Measurements from ENCODE around the gene CBFA2T2. TPM values are rescaled to one million over a fixed set of nuclear protein-coding genes. Genes with fewer than 3 reads are reported as not detected.
"Not testable (repeated sequence)": the region's sequence is repeated elsewhere in the genome, so short reads cannot be mapped to it uniquely, and the experiment has no call there.

The CBFA2T2 gene
- total and polyA plus RNA-seq, 2 of the 4 experiments (the other 2 are of a cell fraction), result 3.8 to 6.2 TPM

DNA sequence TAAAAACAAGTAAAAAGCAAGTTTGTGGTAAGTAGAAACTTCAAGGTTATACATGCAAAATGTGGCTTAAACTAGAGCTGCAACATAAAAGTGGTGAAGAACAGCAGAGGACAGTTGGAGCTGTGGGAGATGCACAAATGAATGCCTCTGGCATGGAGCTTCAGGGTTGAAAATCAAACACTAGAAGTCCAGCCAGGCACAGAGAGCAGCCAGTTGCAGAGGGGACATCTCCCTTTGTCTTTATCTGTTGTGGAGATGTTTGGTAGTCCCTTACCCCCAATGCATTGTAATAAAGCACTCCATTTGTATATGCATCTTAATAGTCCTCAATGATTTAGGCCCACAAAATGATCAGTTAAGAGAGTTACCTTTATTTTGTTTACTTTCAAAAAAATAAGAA lies 99.2 kb downstream of the CBFA2T2 start:
- TF ChIP-seq RFX5 (IDR thresholded peaks at IDR 0.05; ENCODE audit: low read depth, low read length) (no peak), CHD1 (IDR thresholded peaks at IDR 0.05; ENCODE audit: low read depth, low read length) (no peak), SMC3 (IDR thresholded peaks at IDR 0.05; ENCODE audit: low read depth, low read length) (no peak), BHLHE40 (IDR thresholded peaks at IDR 0.05; ENCODE audit: low read depth, low read length) (no peak), NFE2L2 (IDR thresholded peaks at IDR 0.05; ENCODE audit: low read depth, low read length) (no peak), FOS (IDR thresholded peaks at IDR 0.05; ENCODE audit: low read depth, low read length) (no peak)
- Histone ChIP-seq H3K18ac (ENCODE audit: low read depth, low read length) (no peak overlapping the region), H2BK120ac (ENCODE audit: low read depth, low read length) (no peak overlapping the region), H3K4me1 (ENCODE audit: control insufficient read depth, insufficient read depth, low read length) (no peaks in the 10 kb centered on the region), H2BK15ac (ENCODE audit: low read depth, low read length) (no peak overlapping the region), H3K9me1 (ENCODE audit: insufficient read depth, low read length) (no peaks in the 10 kb centered on the region), H4K20me1 (ENCODE audit: insufficient read depth, low read length) (0 out of 2 replicates have a peak, but pooled peaks cover 3% of the 10 kb centered on the region), H3K4ac (ENCODE audit: low read depth, low read length) (no peak overlapping the region), H3K4me3 (ENCODE audit: insufficient read depth, low read depth, low read length) (no peak overlapping the region), H2AFZ (replicated peaks; ENCODE audit: low read length, poor library complexity) (no peak overlapping the region), H4K8ac (ENCODE audit: low read depth in 2 of 2, low read length in 2 of 2) (no peak overlapping the region), H2BK20ac (ENCODE audit: low read depth, low read length) (no peak overlapping the region), H2AK9ac (replicated peaks; ENCODE audit: low read depth, low read length, poor library complexity) (no peak overlapping the region), H3K27ac (ENCODE audit: insufficient read depth, low read length) (no peak overlapping the region), H4K5ac (ENCODE audit: low read depth, low read length) (no peak overlapping the region), H3K9ac (ENCODE audit: low read depth, low read length) (no peak overlapping the region), H2BK5ac (ENCODE audit: low read depth, low read length, poor library complexity, severe bottlenecking) (no peak overlapping the region), H3K36me3 (ENCODE audit: control insufficient read depth, insufficient read depth, low read length) (no peaks in the 10 kb centered on the region), H3K9me3 (ENCODE audit: control insufficient read depth, insufficient read depth, low read length) (no peaks in the 10 kb centered on the region), H4K91ac (ENCODE audit: insufficient read depth, low read depth, low read length) (no peak overlapping the region), H3K23ac (ENCODE audit: low read depth, low read length) (no peak overlapping the region), H3K14ac (replicated peaks; ENCODE audit: low read depth, low read length) (no peak overlapping the region), H3K4me2 (ENCODE audit: low read depth, low read length) (no peak overlapping the region), H3K79me1 (ENCODE audit: low read depth in 1 of 2, low read length in 2 of 2) (peaks cover 3 to 9% of the 10 kb centered on the region in 2 experiments; a peak in 3 of 4 replicates), H3K27me3 (ENCODE audit: control insufficient read depth, insufficient read depth, low read length) (no peaks in the 10 kb centered on the region), H2AK5ac (ENCODE audit: low read depth, low read length) (no peak overlapping the region), H3K56ac (ENCODE audit: extremely low read depth, insufficient read depth, low read length) (no peak overlapping the region)
- ATAC-seq (ENCODE audit: low read depth), result no peak
- POLR2A ChIA-PET (ENCODE audit: unreplicated experiment), result no interaction called here
- dilution Hi-C loops (cut with HindIII; ENCODE audit: low sequenced_read_pairs, unreplicated experiment) (no loop called here), intact Hi-C loops (cut with micrococcal nuclease) (loop anchor here (5.0 kb wide), 1 partner anchor 33 kb away; no protein-coding TSS in a partner anchor), in situ Hi-C loops (cut with MboI; ENCODE audit: low sequenced_read_pairs) (no loop called here)
- no TSS peak for BruUV-seq (replicated peaks)
- no peak for DNase-seq
- CTCF ChIA-PET, result no interaction called here

DNA sequence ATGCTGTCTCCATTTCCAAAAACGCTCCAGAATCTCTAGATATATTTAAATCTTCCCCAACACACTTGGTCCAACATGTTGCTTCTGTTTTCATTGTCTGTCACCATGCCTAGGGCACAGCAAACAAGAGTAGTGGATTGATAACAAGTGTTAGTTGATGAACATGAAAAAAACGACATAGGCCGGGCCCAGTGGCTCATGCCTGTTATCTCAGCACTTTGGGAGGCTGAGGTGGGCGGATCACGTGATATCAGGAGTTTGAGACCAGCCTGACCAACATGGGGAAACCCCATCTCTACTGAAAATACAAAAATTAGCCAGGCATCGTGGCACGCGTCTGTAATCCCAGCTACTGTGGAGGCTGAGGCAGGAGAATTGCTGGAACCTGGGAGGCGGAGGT lies 102.0 kb downstream of the CBFA2T2 start:
- POLR2A ChIA-PET (ENCODE audit: unreplicated experiment); H4K5ac ChIP-seq (ENCODE audit: low read depth, low read length); H3K18ac ChIP-seq (ENCODE audit: low read depth, low read length); H3K36me3 ChIP-seq (ENCODE audit: control insufficient read depth, insufficient read depth, low read length); H3K23ac ChIP-seq (ENCODE audit: low read depth, low read length); H3K27ac ChIP-seq (ENCODE audit: insufficient read depth, low read length); H4K20me1 ChIP-seq (ENCODE audit: insufficient read depth, low read length); H2AFZ ChIP-seq (replicated peaks; ENCODE audit: low read length, poor library complexity); BruUV-seq (replicated peaks); H3K4me3 ChIP-seq (ENCODE audit: insufficient read depth, low read depth, low read length); H2AK9ac ChIP-seq (replicated peaks; ENCODE audit: low read depth, low read length, poor library complexity); H2BK120ac ChIP-seq (ENCODE audit: low read depth, low read length); H3K4me1 ChIP-seq (ENCODE audit: control insufficient read depth, insufficient read depth, low read length); H3K14ac ChIP-seq (replicated peaks; ENCODE audit: low read depth, low read length); intact Hi-C loops (cut with micrococcal nuclease); in situ Hi-C loops (cut with MboI; ENCODE audit: low sequenced_read_pairs); DNase-seq; H3K79me1 ChIP-seq (ENCODE audit: low read depth in 1 of 2, low read length in 2 of 2); H2BK20ac ChIP-seq (ENCODE audit: low read depth, low read length); H3K9me1 ChIP-seq (ENCODE audit: insufficient read depth, low read length); dilution Hi-C loops (cut with HindIII; ENCODE audit: low sequenced_read_pairs, unreplicated experiment); H3K4ac ChIP-seq (ENCODE audit: low read depth, low read length); ATAC-seq (ENCODE audit: low read depth); CTCF ChIA-PET; H3K9ac ChIP-seq (ENCODE audit: low read depth, low read length); H3K27me3 ChIP-seq (ENCODE audit: control insufficient read depth, insufficient read depth, low read length); H4K8ac ChIP-seq (ENCODE audit: low read depth in 2 of 2, low read length in 2 of 2); H2BK5ac ChIP-seq (ENCODE audit: low read depth, low read length, poor library complexity, severe bottlenecking); H2BK15ac ChIP-seq (ENCODE audit: low read depth, low read length); H3K4me2 ChIP-seq (ENCODE audit: low read depth, low read length); H2AK5ac ChIP-seq (ENCODE audit: low read depth, low read length); H3K56ac ChIP-seq (ENCODE audit: extremely low read depth, insufficient read depth, low read length); H3K9me3 ChIP-seq (ENCODE audit: control insufficient read depth, insufficient read depth, low read length); H4K91ac ChIP-seq (ENCODE audit: insufficient read depth, low read depth, low read length): not testable (repeated sequence)
- WGBS, 2 experiments (ENCODE audit: extremely low coverage in 2 of 2, insufficient read length in 1 of 2), result no CpG with 5 or more reads among the region's 9 CpGs

Data from IMR-90 (cell line).